Upper lobe of right lung (tissue), 1 donor: ENCODE data around the gene PCDHGB3. TPM values are rescaled to one million over a fixed set of nuclear protein-coding genes. Genes with fewer than 3 reads are reported as not detected.

Source experiments
- ATAC-seq: fragments of 200-7000 bp; cut with Tn5 transposase; one replicate; pipeline ENCODE4 v1.9.1; 2020; ENCODE audit warnings: mild to moderate bottlenecking, moderate library complexity
- DNase-seq: peaks from one replicate; pipeline ENCODE4 v3.0.0-alpha.2; 2020
- H3K27ac ChIP-seq: fragments of 200-600 bp; one replicate; pipeline ENCODE4 v1.8.0; 2022
- H3K27me3 ChIP-seq: fragments of 200-600 bp; one replicate; pipeline ENCODE4 v1.8.0; 2022; ENCODE audit warnings: mild to moderate bottlenecking
- H3K36me3 ChIP-seq: fragments of 200-600 bp; one replicate; pipeline ENCODE4 v1.8.0; 2022
- H3K4me1 ChIP-seq: fragments of 200-600 bp; one replicate; pipeline ENCODE4 v1.8.0; 2022
- H3K4me3 ChIP-seq: fragments of 200-600 bp; one replicate; pipeline ENCODE4 v1.8.0; 2022; ENCODE audit warnings: mild to moderate bottlenecking
- H3K9me3 ChIP-seq: fragments of 200-600 bp; one replicate; pipeline ENCODE4 v1.8.0; 2022
- CTCF ChIP-seq: fragments of 200-600 bp; IDR thresholded peaks from one replicate; pipeline ENCODE4 v1.8.0; 2022; ENCODE audit warnings: antibody characterized with exemption
- intact Hi-C: fragments of 100-400 bp; cut with DNase I; formaldehyde crosslinking; loops from one replicate; pipeline ENCODE4 v1.11.0; 2022
- total RNA-seq: library from RNA; stranded (reverse); fragmentation: NEBNext Ultra II Directional; extraction: Animal tissue kit (Norgen Biotek cat#: 25700); gene quantifications from one replicate; pipeline ENCODE4 v1.2.1, GENCODE V29; 2021
- donor health status: DM: no; HTN: yes; CAD: no; lungs with severe emphysema.

PCDHGB3 gene
- total RNA-seq, 1 donor from 2014 or later: 2.6 TPM

- ATAC-seq (no peak), DNase-seq (no peak)
- intact Hi-C loops: no loop called here
- no peak overlapping the region for H3K27ac ChIP-seq
- no peak for TF ChIP-seq CTCF
- H3K9me3 ChIP-seq: peaks cover 23% of the 10 kb centered on the region
- no peaks in the 10 kb centered on the region for H3K4me1 ChIP-seq
- H3K27me3 ChIP-seq: peaks cover 36% of the 10 kb centered on the region
- no peaks in the 10 kb centered on the region for H3K36me3 ChIP-seq
- no peak overlapping the region for H3K4me3 ChIP-seq
These were observed 7.3 kb upstream of the PCDHGB3 start for GRCh38 chr5:141362719-141363118.

- Histone ChIP-seq H3K9me3 (peaks cover 14% of the 10 kb centered on the region), H3K4me3 (peak within 1 kb of the TSS; percentile 4), H3K27ac (no peak within 1 kb of the TSS), H3K27me3 (peaks cover 36% of the 10 kb centered on the region), H3K36me3 (no peaks in the 10 kb centered on the region), H3K4me1 (no peaks in the 10 kb centered on the region)
- no peak for ATAC-seq
- no peak for DNase-seq
- intact Hi-C loops: no loop called here
- peak; percentile 7 for TF ChIP-seq CTCF
These were observed 5.9 kb upstream of the PCDHGB3 start, which contains the start of gene PCDHGA5 for GRCh38 chr5:141363952-141364660. Gene PCDHGA5 (plus strand): TSS chr5:141364162. CDS start chr5:141364331, 169 bp downstream.

- Histone ChIP-seq H3K36me3 (no peaks in the 10 kb centered on the region), H3K9me3 (peaks cover 19% of the 10 kb centered on the region), H3K27me3 (peaks cover 29% of the 10 kb centered on the region), H3K27ac (no peak overlapping the region), H3K4me3 (no peak overlapping the region), H3K4me1 (no peaks in the 10 kb centered on the region)
- intact Hi-C loops: no loop called here
- DNase-seq: no peak
- ATAC-seq: no peak
- no peak for TF ChIP-seq CTCF
These were observed 3.8 kb upstream of the PCDHGB3 start for GRCh38 chr5:141366016-141366896.

- Histone ChIP-seq H3K36me3 (no peaks in the 10 kb centered on the region), H3K4me3 (no peak overlapping the region), H3K27me3 (peaks cover 7% of the 10 kb centered on the region), H3K27ac (no peak overlapping the region), H3K4me1 (no peaks in the 10 kb centered on the region), H3K9me3 (peaks cover 30% of the 10 kb centered on the region)
- no peak for DNase-seq
- intact Hi-C loops: no loop called here
- no peak for TF ChIP-seq CTCF
- ATAC-seq: no peak
These were observed 1.8 kb downstream of the PCDHGB3 start for GRCh38 chr5:141371572-141372475.

GRCh38 chr5:141373673-141374317 lies 3.8 kb downstream of the PCDHGB3 start, which contains the start of gene PCDHGA6:
Gene PCDHGA6 (plus strand): TSS chr5:141373891. CDS start chr5:141374084, 193 bp downstream.
- ATAC-seq (no peak), DNase-seq (no peak)
- H3K4me3 ChIP-seq: no peak within 1 kb of the TSS
- no peaks in the 10 kb centered on the region for H3K4me1 ChIP-seq
- H3K9me3 ChIP-seq: peaks cover 36% of the 10 kb centered on the region
- TF ChIP-seq CTCF: peak; percentile 41
- intact Hi-C loops: no loop called here
- H3K27me3 ChIP-seq: peaks cover 7% of the 10 kb centered on the region
- no peak within 1 kb of the TSS for H3K27ac ChIP-seq
- no peaks in the 10 kb centered on the region for H3K36me3 ChIP-seq
